Measurements from ENCODE around the gene TRAF1. TPM values are rescaled to one million over a fixed set of nuclear protein-coding genes. Genes with fewer than 3 reads are reported as not detected.

The TRAF1 gene
- total RNA-seq, 2 donors from 2014 or later, result 103 to 118 TPM

DNA sequence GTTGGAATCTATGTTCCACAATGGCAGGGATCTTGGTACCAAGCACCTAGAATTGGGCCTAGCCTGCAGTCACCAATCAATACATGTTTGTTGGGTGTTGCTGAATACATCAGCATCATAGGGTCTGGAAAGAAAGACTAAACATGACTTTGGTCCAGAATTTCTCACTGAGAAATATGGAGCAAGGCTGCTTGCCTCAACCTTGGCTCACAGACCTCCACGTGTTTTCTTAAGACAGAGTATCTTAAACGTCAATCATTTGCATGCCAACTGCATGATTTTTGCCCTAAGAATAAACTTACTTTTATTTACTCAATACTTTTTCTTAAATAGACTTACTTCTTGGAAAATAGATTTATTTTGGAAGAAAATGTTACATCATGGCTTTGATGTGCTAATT, 22.7 kb upstream of the TRAF1 start:
- Mint-ChIP-seq H3K36me3 (ENCODE audit: low read depth) (no peaks in the 10 kb centered on the region), H3K4me1 (peaks cover 3% of the 10 kb centered on the region), H3K27ac (no peak overlapping the region), H3K4me3 (no peak overlapping the region), H3K27me3 (no peaks in the 10 kb centered on the region)
- H3K9me3 ChIP-seq (ENCODE audit: control insufficient read depth, low read length, poor library complexity, severe bottlenecking), result no peaks in the 10 kb centered on the region
- DNase-seq (no peak), ATAC-seq (no peak)

DNA sequence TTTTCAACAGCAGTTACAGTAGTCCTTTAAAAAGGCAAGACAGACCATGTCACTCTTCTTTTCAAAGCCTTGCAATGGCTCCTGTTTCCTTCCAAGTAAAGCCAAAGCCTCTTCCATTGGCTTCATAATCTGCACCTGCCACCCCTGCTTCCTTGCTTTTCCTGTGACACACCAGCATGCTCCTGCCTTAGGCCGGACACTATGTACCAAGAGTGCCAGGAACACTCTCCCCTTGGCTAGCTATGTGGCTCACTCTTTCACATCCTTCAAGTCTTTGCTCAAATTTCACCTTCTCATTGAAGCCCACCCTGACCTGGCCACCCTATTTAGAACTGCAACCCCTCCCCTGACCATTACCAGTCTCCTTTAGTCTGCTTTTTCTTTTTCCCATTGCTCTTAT, 22.2 kb upstream of the TRAF1 start:
- no peaks in the 10 kb centered on the region for H3K36me3 Mint-ChIP-seq (ENCODE audit: low read depth)
- ATAC-seq, result no peak

DNA sequence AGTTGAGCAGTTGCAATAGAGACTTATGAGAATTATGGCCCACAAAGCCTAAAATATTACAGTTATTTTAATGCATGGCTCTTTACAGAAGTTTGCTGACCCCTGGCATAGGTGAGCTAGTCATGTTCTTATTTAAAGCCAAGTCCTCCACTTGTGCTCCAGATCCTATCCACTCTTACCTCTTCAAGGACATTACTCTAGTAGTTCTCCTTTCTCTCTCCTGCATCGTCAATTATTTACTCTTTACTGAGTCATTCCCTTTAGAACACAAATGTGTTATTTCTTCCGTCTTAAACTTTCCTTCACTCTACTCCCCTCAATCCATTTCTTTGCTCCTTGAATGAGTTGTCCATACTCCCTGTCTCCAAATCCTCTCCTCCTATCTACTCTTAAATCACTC, 20.6 kb upstream of the TRAF1 start:
- no peaks in the 10 kb centered on the region for H3K36me3 Mint-ChIP-seq (ENCODE audit: low read depth)
- H3K27ac Mint-ChIP-seq, result no peak overlapping the region
- no peak overlapping the region for H3K4me3 Mint-ChIP-seq
- no peaks in the 10 kb centered on the region for H3K9me3 ChIP-seq (ENCODE audit: control insufficient read depth, low read length, poor library complexity, severe bottlenecking)
- H3K4me1 Mint-ChIP-seq, result peaks cover 3% of the 10 kb centered on the region
- H3K27me3 Mint-ChIP-seq, result no peaks in the 10 kb centered on the region
- DNase-seq (no peak), ATAC-seq (no peak)

More for the DNA sequence above, 22.2 kb upstream of the TRAF1 start:
- Mint-ChIP-seq H3K4me3 (no peak overlapping the region), H3K27ac (no peak overlapping the region), H3K4me1 (peaks cover 3% of the 10 kb centered on the region), H3K27me3 (no peaks in the 10 kb centered on the region)
- no peak for DNase-seq
- H3K9me3 ChIP-seq (ENCODE audit: control insufficient read depth, low read length, poor library complexity, severe bottlenecking), result no peaks in the 10 kb centered on the region

DNA sequence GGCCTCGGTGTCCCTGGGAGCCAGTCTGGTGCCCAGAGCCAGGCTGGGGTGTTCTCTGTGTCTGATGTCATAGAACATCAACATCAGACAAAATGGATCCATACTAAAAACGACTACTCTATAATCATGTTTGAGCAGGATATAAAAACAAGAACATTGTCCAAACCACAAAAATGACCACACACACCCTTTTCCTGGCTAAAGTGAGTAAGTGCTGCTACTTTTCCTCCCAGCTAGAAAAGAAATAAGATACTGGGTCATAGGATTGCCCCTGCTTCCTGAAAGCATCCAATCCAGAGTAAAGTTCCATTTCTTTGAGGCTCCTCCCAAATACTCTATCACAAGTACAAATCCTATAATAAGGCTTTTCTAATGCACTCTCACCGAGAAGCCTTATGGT, 19.7 kb upstream of the TRAF1 start:
- H3K9me3 ChIP-seq (ENCODE audit: control insufficient read depth, low read length, poor library complexity, severe bottlenecking), result no peaks in the 10 kb centered on the region
- Mint-ChIP-seq H3K36me3 (ENCODE audit: low read depth) (peaks cover 2% of the 10 kb centered on the region), H3K27ac (no peak overlapping the region), H3K27me3 (no peaks in the 10 kb centered on the region), H3K4me1 (peaks cover 6% of the 10 kb centered on the region), H3K4me3 (no peak overlapping the region)
- no peak for ATAC-seq
- DNase-seq, result no peak

DNA sequence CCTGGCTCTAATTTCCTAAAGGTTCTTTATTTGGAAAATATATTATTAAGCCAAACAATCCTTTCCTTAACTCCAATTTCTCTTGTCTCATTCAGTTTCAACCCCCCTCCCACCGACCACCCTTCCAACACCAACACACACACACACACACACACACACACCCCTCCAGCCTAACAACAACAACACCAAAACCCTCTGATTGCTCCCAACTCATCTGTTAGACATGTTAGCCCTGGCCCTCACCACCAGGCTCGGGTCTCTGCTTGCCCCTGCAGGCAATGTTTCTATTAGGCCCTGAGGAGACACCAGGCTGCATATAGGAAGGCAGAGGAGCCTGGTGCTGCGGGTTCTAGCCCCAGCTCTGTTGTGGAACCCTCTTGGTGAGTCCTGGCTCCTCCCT, 18.4 kb upstream of the TRAF1 start:
- H3K9me3 ChIP-seq (ENCODE audit: control insufficient read depth, low read length, poor library complexity, severe bottlenecking), result no peaks in the 10 kb centered on the region
- Mint-ChIP-seq H3K36me3 (ENCODE audit: low read depth) (peaks cover 5% of the 10 kb centered on the region), H3K27ac (peak overlapping the region; percentile 34), H3K4me1 (peaks cover 8% of the 10 kb centered on the region), H3K27me3 (no peaks in the 10 kb centered on the region), H3K4me3 (no peak overlapping the region)
- DNase-seq (no peak), ATAC-seq (no peak)

DNA sequence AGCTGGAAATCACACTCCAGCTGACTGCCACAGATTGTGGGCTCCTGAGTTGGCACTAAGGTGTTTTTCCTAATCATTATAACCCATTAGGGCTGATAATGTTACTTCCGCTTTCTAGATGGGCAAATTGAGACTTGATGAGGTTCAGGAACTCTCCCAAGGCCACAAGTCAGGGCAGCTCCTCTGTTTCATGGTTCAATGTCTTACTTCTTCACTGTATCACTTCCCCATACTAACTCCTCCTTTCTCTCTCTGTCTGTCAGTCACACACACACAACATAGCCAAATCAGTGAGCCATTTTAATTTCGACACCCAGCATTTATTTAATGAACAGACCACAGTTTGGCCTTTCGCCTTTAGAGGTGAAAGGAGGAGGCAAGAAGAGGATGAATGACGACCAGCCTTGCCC, 17.8 kb upstream of the TRAF1 start:
- Mint-ChIP-seq H3K27me3 (no peaks in the 10 kb centered on the region), H3K27ac (peak overlapping the region; percentile 34), H3K36me3 (ENCODE audit: low read depth) (peaks cover 5% of the 10 kb centered on the region), H3K4me3 (no peak overlapping the region), H3K4me1 (peaks cover 8% of the 10 kb centered on the region)
- ATAC-seq (peak; percentile 66), DNase-seq (no peak)
- H3K9me3 ChIP-seq (ENCODE audit: control insufficient read depth, low read length, poor library complexity, severe bottlenecking), result no peaks in the 10 kb centered on the region

DNA sequence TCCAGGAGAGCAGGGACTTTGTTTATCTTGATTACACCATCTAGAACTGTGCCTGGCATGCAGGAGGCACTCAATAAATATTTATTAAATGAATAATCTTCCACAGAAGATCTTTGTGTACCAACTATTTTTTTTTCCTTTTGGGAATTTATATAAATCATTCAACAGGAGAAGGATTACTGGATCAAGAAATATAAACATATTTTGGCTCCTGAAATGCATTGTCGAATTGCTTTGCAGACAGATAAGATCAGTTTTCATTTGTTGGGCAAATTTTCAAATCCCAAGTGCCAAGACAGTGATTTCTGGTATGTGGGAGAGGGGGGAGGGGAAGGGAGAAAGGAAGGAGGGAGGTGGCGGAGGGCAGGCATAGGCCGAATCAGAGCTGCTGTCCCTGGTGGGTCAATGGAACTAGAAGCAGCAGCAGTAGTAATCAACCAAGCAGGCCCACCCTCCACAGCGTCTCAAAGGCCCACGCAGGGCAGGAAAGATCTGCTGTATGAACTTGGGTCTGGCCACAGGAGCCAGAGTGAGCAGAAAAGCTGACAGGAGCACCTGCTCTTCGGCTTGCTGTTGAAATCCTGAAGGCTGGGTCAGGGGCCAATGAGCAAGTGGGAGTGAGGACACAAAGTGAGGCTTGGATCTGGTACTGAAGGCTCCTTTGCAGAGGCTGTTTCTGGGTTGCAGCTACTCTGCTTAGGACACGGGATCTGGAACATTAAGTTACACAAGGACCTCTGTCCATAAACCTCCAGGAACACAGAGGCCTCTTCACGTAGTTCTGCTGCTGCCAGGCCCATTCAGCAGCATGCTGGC, 15.8 kb upstream of the TRAF1 start:
- Mint-ChIP-seq H3K27me3 (no peaks in the 10 kb centered on the region), H3K36me3 (ENCODE audit: low read depth) (peaks cover 5% of the 10 kb centered on the region), H3K4me1 (peaks cover 8% of the 10 kb centered on the region), H3K27ac (no peak overlapping the region), H3K4me3 (no peak overlapping the region)
- H3K9me3 ChIP-seq (ENCODE audit: control insufficient read depth, low read length, poor library complexity, severe bottlenecking), result no peaks in the 10 kb centered on the region
- ATAC-seq, result no peak
- DNase-seq, result no peak

DNA sequence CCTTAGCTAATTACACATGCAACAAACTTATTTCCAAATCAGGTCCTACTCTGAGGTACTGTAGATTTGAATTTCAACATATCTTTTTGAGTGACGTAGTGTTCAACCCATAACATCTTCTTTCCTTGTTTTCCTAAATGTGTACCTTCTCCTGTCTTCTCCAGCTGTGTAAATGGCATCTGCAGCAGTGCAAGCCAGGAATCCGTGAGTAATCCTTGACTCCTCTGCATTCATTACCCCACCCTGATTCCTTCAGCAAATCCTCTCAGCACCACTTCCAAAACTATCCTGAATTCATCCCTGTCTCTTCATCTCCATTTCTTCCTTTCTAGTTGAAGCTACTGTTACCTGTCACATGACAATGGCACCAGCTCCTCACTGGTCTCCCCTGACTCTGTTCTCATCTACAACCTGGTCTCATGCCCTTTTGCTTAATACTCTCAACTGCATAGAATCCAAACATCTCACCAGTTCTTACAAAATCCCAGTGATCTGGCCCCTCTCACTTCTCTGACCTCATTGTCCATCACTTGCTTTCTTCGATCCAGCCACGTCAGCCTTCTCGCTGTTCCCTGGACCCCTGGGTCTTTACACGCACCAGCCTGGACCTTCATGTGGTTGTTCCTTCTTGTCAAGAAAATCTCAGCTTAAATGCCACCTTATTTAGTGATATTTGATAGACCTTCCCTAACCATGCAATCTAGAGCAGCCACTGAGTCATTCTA, 14.6 kb upstream of the TRAF1 start:
- ATAC-seq, result no peak
- no peak overlapping the region for H3K4me3 Mint-ChIP-seq
- H3K27ac Mint-ChIP-seq, result no peak overlapping the region
- peaks cover 5% of the 10 kb centered on the region for H3K36me3 Mint-ChIP-seq (ENCODE audit: low read depth)
- H3K4me1 Mint-ChIP-seq, result peaks cover 18% of the 10 kb centered on the region
- no peak for DNase-seq
- no peaks in the 10 kb centered on the region for H3K9me3 ChIP-seq (ENCODE audit: control insufficient read depth, low read length, poor library complexity, severe bottlenecking)
- no peaks in the 10 kb centered on the region for H3K27me3 Mint-ChIP-seq

DNA sequence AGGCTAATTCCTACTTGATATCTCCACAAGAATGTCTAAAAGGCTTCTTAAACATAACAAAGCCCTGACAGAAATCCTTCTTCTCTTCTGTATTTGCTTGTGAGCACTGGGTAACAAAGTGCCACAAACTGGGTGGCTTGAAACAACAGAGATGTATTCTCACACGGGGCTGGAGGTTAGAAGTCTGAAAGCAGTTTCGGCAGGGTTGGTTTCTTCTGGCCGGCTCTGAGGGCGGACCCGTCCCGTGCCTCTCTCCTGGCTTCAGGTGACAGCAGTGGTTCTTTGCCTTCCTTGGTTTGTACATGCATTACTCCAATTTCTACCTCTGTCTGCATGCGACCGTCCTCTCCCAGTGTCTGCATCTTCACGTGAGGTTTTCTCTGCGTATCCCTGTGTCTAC, 14.0 kb upstream of the TRAF1 start:
- Mint-ChIP-seq H3K4me3 (no peak overlapping the region), H3K36me3 (ENCODE audit: low read depth) (peaks cover 5% of the 10 kb centered on the region), H3K27ac (no peak overlapping the region), H3K27me3 (no peaks in the 10 kb centered on the region), H3K4me1 (peaks cover 24% of the 10 kb centered on the region)
- H3K9me3 ChIP-seq (ENCODE audit: control insufficient read depth, low read length, poor library complexity, severe bottlenecking), result no peaks in the 10 kb centered on the region
- DNase-seq, result no peak
- no peak for ATAC-seq

DNA sequence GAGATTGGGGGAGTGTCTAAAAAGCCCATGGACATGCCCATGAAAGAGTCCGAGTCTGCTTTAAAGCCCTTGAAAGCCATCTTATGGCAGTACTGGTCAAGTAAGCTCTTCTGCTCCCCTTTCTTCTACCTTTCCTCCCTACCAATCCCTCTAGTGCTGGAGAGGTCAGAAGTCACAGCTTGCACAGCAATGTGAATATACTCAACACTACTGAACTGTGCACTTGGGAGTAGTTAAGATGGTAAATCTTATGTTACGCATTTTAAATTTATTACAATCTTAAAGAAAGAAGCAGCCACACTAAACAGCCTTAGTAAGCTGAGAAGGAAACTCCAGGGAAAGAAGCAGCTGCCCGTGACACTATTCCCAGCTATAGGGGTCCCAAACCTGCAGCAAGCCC, 12.3 kb upstream of the TRAF1 start:
- no peaks in the 10 kb centered on the region for H3K27me3 Mint-ChIP-seq
- no peak overlapping the region for H3K27ac Mint-ChIP-seq
- no peak overlapping the region for H3K4me3 Mint-ChIP-seq
- peaks cover 28% of the 10 kb centered on the region for H3K4me1 Mint-ChIP-seq
- ATAC-seq (no peak), DNase-seq (no peak)
- H3K36me3 Mint-ChIP-seq (ENCODE audit: low read depth), result peaks cover 5% of the 10 kb centered on the region
- no peaks in the 10 kb centered on the region for H3K9me3 ChIP-seq (ENCODE audit: control insufficient read depth, low read length, poor library complexity, severe bottlenecking)

DNA sequence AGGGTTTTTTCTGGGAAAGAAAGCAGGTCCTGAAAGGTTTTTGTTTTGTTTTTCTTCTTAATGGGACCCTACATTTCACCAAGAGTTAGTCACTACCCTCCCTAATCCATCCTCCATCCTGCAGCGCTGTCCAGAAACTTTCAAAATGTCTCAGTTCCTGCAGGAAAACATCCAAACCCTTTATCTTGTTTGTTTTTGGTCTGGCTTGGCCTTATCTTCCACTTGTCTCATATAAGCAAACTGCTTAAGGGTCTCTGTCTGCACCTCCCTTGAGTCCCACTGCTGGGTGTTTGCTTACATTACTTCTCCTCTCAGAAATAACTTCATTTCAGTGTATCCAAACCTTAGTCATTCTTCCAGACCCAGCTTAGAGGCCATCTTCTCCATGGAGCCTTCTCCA, 11.0 kb upstream of the TRAF1 start:
- Mint-ChIP-seq H3K4me3 (no peak overlapping the region), H3K4me1 (peaks cover 35% of the 10 kb centered on the region), H3K27me3 (no peaks in the 10 kb centered on the region), H3K27ac (peak overlapping the region; percentile 100), H3K36me3 (ENCODE audit: low read depth) (peaks cover 5% of the 10 kb centered on the region)
- no peak for ATAC-seq
- H3K9me3 ChIP-seq (ENCODE audit: control insufficient read depth, low read length, poor library complexity, severe bottlenecking), result no peaks in the 10 kb centered on the region
- DNase-seq, result no peak

DNA sequence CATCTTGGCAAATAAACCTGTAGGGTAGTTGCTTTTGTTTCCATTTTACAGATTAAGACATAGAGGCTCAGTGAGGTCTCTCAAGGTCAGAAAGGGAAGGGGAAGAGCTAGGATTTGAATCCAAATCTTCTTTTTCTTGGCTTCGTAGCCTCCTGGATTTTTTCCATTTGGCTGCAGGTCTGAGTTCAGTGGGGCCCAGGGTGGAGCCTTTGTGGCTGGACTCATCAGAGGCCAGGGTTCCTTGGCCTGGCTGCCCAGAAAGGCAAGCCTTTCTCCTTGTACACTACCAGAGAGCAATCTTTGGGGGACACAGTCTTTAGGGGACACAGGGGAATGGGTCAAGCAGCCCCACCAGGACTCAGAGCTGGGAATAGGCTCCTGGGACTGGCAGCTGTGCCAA, 10.5 kb upstream of the TRAF1 start:
- ATAC-seq (no peak), DNase-seq (no peak)
- Mint-ChIP-seq H3K27me3 (no peaks in the 10 kb centered on the region), H3K36me3 (ENCODE audit: low read depth) (peaks cover 5% of the 10 kb centered on the region), H3K4me1 (peaks cover 39% of the 10 kb centered on the region), H3K27ac (peak overlapping the region; percentile 100), H3K4me3 (no peak overlapping the region)
- no peaks in the 10 kb centered on the region for H3K9me3 ChIP-seq (ENCODE audit: control insufficient read depth, low read length, poor library complexity, severe bottlenecking)

DNA sequence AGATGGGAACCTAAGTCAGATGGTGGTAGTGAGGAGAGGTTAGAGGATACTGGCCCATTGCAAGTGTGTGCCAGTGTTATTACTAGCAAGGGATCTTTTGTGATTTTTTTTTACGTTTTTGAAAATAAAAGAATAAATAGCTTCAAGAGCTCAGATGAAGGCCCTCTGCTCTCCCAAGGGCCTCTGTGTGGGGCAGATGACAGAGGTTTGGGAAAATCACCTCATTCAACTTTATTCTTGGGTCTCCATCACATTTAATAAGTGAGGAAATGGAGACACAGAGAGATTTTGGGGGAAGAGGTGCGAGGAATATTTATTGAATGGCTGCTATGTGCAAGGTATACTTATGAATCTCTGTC, 10.1 kb upstream of the TRAF1 start:
- H3K27ac Mint-ChIP-seq, result peak overlapping the region; percentile 100
- no peak for DNase-seq
- H3K4me1 Mint-ChIP-seq, result peaks cover 41% of the 10 kb centered on the region
- peak overlapping the region; percentile 74 for H3K4me3 Mint-ChIP-seq
- no peaks in the 10 kb centered on the region for H3K27me3 Mint-ChIP-seq
- H3K9me3 ChIP-seq (ENCODE audit: control insufficient read depth, low read length, poor library complexity, severe bottlenecking), result no peaks in the 10 kb centered on the region
- H3K36me3 Mint-ChIP-seq (ENCODE audit: low read depth), result peaks cover 5% of the 10 kb centered on the region
- no peak for ATAC-seq

All from T-helper 17 cell (primary cell).